DND-41 (cell line): ENCODE measurements around the gene TOMM7.

ENCODE experiments used
- ATAC-seq: fragments of 200-7000 bp; cut with Tn5 transposase; 3 replicates; pipeline ENCODE4 v1.9.1; 2021; ENCODE audit warnings: low read depth; ENCODE audit not compliant: insufficient read depth
- DNase-seq: peaks from one replicate; pipeline ENCODE4 v3.0.0-alpha.2; 2020
- H2AFZ ChIP-seq: 2 replicates; pipeline ENCODE4 v1.6.0; 2012; ENCODE audit warnings: low read depth, low read length
- H3K27ac ChIP-seq: 2 replicates; pipeline ENCODE4 v1.5.1; 2012; ENCODE audit warnings: low read length, inconsistent platforms
- H3K27me3 ChIP-seq: fragments of 200-600 bp; sonication (generic); 2 replicates; pipeline ENCODE4 v1.6.0; 2012; ENCODE audit warnings: low read length, mild to moderate bottlenecking, inconsistent platforms; ENCODE audit not compliant: insufficient read depth, poor library complexity
- H3K36me3 ChIP-seq: 2 replicates; pipeline ENCODE4 v1.5.1; 2012; ENCODE audit warnings: low read length, inconsistent platforms; ENCODE audit not compliant: insufficient read depth
- H3K4me1 ChIP-seq: 2 replicates; pipeline ENCODE4 v1.5.1; 2012; ENCODE audit warnings: mild to moderate bottlenecking, low read length; ENCODE audit not compliant: insufficient read depth
- H3K4me2 ChIP-seq: 2 replicates; pipeline ENCODE4 v1.6.0; 2012; ENCODE audit warnings: mild to moderate bottlenecking, moderate library complexity, low read length, inconsistent platforms; ENCODE audit not compliant: insufficient read depth
- H3K4me3 ChIP-seq, 2 experiments: fragments of 200-600 bp in 1 of 2; shearing (Covaris generic) in 1 of 2; 2 replicates each; pipeline ENCODE4 v1.5.1; 2012 to 2016; ENCODE audit warnings: inconsistent platforms in 2 of 2, low read length in 2 of 2, mild to moderate bottlenecking in 2 of 2, low read depth in 1 of 2, moderate library complexity in 1 of 2
- H3K79me2 ChIP-seq: 2 replicates; pipeline ENCODE4 v1.6.0; 2012; ENCODE audit warnings: low read length, inconsistent platforms; ENCODE audit not compliant: insufficient read depth
- H3K9ac ChIP-seq: 2 replicates; pipeline ENCODE4 v1.6.0; 2012; ENCODE audit warnings: low read depth, mild to moderate bottlenecking, inconsistent platforms, low read length, moderate library complexity
- H3K9me3 ChIP-seq: 2 replicates; pipeline ENCODE4 v1.5.1; 2012; ENCODE audit warnings: low read length, moderate library complexity, mild to moderate bottlenecking, inconsistent platforms; ENCODE audit not compliant: insufficient read depth, severe bottlenecking
- H4K20me1 ChIP-seq: 2 replicates; pipeline ENCODE4 v1.6.0; 2012; ENCODE audit warnings: low read length; ENCODE audit not compliant: insufficient read depth
- EZH2 ChIP-seq: IDR thresholded peaks from 3 replicates; pipeline ENCODE4 v1.6.1; 2012; ENCODE audit warnings: borderline replicate concordance, low read depth, mild to moderate bottlenecking, moderate library complexity, low read length, inconsistent platforms; ENCODE audit not compliant: severe bottlenecking
- TF ChIP-seq, protein P1 (sequence below): IDR thresholded peaks from 2 replicates; pipeline ENCODE4 v1.5.1; 2012; ENCODE audit warnings: borderline replicate concordance, low read length, moderate library complexity, mild to moderate bottlenecking; ENCODE audit not compliant: poor library complexity, severe bottlenecking; ENCODE audit errors: extremely low read depth

The TOMM7 gene

DNA sequence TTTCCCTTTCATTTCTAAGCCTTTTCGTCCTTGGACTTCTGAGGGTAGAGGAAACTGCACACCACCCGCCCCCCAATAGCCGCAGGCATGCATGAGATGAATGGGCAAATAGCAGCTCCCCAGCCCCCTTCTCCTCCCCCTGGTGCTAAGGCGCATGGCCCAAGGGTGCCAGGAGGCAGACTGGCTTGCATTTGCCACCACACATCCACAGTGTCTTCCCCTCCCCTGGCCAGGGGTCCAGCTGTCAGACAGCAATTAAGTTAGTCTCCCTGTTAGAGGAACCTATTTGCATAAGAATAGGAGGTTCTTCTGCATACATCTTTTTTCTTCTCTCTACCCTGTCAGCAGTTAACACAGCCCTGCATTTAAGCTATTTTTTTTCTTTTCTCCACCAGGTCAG, 20.2 kb downstream of the TOMM7 start:
- no peak overlapping the region for H3K4me3 ChIP-seq
- H2AFZ ChIP-seq, result no peak overlapping the region
- H3K9me3 ChIP-seq, result peaks cover 3% of the 10 kb centered on the region
- no peak for TF ChIP-seq EZH2
- peaks cover 3% of the 10 kb centered on the region for H3K27me3 ChIP-seq
- no peaks in the 10 kb centered on the region for H3K4me1 ChIP-seq
- no peaks in the 10 kb centered on the region for H4K20me1 ChIP-seq
- ATAC-seq (no peak), DNase-seq (no peak)
- H3K9ac ChIP-seq, result no peak overlapping the region
- H3K27ac ChIP-seq, result no peak overlapping the region
- no peak overlapping the region for H3K4me2 ChIP-seq
- no peaks in the 10 kb centered on the region for H3K36me3 ChIP-seq
- no peaks in the 10 kb centered on the region for H3K79me2 ChIP-seq

DNA sequence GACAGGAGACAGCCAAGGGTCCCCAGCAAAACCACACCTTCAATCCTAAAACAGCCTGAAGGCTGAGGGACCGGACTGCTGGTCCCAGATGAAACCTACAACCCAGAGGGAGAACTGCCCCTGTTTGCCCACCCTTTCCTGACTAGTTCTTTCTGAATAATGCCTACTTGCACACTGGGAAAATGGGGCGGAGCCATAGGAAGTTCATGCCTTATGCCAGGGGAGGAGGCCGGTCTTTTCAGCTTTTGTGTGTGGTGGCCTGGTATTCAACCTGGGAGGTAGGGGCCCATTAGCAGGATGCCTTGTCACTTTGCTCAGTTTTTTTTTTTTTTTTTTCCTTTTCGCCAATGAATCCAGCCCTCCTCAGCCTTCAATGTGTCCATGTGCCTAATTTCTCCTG, 20.7 kb downstream of the TOMM7 start:
- no peak overlapping the region for H2AFZ ChIP-seq
- no peak overlapping the region for H3K4me3 ChIP-seq
- H3K36me3 ChIP-seq, result no peaks in the 10 kb centered on the region
- no peak overlapping the region for H3K27ac ChIP-seq
- H3K9ac ChIP-seq, result no peak overlapping the region
- H3K4me1 ChIP-seq, result no peaks in the 10 kb centered on the region
- no peak overlapping the region for H3K4me2 ChIP-seq
- DNase-seq, result no peak
- no peaks in the 10 kb centered on the region for H3K79me2 ChIP-seq
- H3K9me3 ChIP-seq, result peaks cover 3% of the 10 kb centered on the region
- H4K20me1 ChIP-seq, result no peaks in the 10 kb centered on the region
- ATAC-seq, result no peak
- H3K27me3 ChIP-seq, result peaks cover 3% of the 10 kb centered on the region
- TF ChIP-seq EZH2, result no peak
- TF ChIP-seq, protein P1, sequence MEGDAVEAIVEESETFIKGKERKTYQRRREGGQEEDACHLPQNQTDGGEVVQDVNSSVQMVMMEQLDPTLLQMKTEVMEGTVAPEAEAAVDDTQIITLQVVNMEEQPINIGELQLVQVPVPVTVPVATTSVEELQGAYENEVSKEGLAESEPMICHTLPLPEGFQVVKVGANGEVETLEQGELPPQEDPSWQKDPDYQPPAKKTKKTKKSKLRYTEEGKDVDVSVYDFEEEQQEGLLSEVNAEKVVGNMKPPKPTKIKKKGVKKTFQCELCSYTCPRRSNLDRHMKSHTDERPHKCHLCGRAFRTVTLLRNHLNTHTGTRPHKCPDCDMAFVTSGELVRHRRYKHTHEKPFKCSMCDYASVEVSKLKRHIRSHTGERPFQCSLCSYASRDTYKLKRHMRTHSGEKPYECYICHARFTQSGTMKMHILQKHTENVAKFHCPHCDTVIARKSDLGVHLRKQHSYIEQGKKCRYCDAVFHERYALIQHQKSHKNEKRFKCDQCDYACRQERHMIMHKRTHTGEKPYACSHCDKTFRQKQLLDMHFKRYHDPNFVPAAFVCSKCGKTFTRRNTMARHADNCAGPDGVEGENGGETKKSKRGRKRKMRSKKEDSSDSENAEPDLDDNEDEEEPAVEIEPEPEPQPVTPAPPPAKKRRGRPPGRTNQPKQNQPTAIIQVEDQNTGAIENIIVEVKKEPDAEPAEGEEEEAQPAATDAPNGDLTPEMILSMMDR, result no peak

DNA sequence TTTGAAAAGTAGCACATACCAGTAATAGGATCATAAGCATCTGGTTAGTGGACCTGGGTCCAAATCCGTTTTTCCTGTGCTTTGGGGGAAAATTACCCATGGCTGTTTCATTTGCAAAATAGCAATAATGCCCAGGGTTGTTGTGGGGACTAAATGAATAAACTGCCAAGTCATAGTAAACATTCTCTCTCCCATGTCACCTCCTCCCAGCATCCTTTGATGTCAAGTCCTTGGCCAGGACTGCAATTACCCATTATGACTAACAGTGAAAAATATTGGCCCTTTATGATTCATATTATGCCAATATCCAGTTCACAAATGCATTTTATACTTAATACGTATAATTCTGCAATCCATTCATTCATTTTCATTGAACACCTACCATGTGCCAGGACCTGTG, 23.0 kb downstream of the TOMM7 start:
- TF ChIP-seq EZH2, result no peak
- TF ChIP-seq, protein P1, result no peak
- no peak overlapping the region for H3K27ac ChIP-seq
- H3K4me2 ChIP-seq, result no peak overlapping the region
- no peak overlapping the region for H2AFZ ChIP-seq
- H3K4me3 ChIP-seq, result no peak overlapping the region
- no peaks in the 10 kb centered on the region for H3K4me1 ChIP-seq
- no peak overlapping the region for H3K9ac ChIP-seq
- ATAC-seq, result no peak
- no peaks in the 10 kb centered on the region for H4K20me1 ChIP-seq
- H3K79me2 ChIP-seq, result no peaks in the 10 kb centered on the region
- H3K9me3 ChIP-seq, result peaks cover 3% of the 10 kb centered on the region
- no peaks in the 10 kb centered on the region for H3K36me3 ChIP-seq
- DNase-seq, result no peak
- peaks cover 3% of the 10 kb centered on the region for H3K27me3 ChIP-seq

DNA sequence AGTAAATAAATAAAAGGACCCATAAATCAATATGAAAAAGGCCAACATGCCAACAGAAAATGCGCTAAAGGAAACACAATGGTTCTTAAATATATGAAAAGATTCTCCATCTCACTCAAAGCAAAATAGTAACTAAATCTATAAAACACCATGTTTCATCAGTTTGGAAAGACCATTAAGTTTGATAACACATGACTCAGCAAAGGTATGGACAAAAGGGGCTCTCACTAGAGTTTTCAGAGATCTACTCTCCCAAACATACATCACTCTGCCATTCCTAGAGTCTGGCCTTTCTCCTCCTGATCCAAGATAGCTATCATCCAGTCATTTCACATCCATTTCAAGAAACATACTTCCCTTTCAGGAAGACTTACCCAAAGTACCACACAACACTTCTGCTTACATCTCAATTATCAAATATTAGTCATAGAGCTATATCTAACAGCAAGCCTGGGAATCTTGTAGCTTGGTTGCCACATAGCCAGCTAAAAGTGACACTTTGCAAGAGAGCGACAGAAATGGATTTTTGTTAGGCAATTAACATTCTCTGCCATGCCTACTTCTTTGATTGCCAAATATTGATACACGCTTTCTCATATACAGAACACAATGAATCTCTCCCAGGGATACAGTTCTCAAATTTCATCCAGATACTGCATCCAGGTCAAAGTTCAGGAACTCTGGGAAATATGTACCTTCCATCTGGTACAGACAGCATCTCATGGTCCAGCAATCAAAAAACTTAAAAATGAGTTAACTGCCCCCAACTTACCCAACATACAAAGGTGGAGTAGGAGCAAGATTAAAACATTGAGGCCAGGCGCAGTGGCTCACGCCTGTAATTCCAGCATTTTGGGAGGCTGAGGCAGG, 28.8 kb downstream of the TOMM7 start:
- Histone ChIP-seq H3K9ac (no peak overlapping the region), H3K9me3 (no peaks in the 10 kb centered on the region), H3K4me1 (no peaks in the 10 kb centered on the region), H3K4me3 (no peak overlapping the region), H3K36me3 (no peaks in the 10 kb centered on the region), H3K79me2 (no peaks in the 10 kb centered on the region), H4K20me1 (no peaks in the 10 kb centered on the region), H3K4me2 (no peak overlapping the region), H2AFZ (no peak overlapping the region), H3K27me3 (peaks cover 5% of the 10 kb centered on the region), H3K27ac (no peak overlapping the region)
- TF ChIP-seq EZH2, result no peak
- TF ChIP-seq, protein P1, result no peak
- DNase-seq, result no peak
- ATAC-seq, result no peak
